ENCODE results near the gene SLC9B2.

DNA sequence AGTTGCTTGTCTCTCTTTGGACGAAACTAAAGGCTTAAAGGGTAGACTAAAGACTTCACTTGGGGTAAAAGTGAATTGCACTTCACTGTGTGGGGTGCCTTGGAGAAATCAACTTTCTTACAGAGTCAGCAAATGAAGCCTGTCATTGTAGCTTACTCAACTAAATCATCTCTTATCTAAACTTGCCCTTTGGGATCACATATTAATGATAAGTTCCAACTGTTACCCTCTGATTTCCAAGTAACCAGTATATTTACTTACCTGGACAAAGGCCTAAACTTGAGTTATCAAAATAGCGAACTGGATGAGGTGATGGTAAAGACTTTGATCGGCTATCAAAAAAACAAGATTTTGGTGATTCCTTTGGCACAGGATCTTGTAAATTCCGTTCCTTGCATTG lies 32.0 kb upstream of the SLC9B2 start:
- no peak for TF ChIP-seq EZH2 (IDR thresholded peaks at IDR 0.05; ENCODE audit: borderline replicate concordance, low read depth, low read length, poor library complexity, severe bottlenecking)
- TF ChIP-seq, protein P1, sequence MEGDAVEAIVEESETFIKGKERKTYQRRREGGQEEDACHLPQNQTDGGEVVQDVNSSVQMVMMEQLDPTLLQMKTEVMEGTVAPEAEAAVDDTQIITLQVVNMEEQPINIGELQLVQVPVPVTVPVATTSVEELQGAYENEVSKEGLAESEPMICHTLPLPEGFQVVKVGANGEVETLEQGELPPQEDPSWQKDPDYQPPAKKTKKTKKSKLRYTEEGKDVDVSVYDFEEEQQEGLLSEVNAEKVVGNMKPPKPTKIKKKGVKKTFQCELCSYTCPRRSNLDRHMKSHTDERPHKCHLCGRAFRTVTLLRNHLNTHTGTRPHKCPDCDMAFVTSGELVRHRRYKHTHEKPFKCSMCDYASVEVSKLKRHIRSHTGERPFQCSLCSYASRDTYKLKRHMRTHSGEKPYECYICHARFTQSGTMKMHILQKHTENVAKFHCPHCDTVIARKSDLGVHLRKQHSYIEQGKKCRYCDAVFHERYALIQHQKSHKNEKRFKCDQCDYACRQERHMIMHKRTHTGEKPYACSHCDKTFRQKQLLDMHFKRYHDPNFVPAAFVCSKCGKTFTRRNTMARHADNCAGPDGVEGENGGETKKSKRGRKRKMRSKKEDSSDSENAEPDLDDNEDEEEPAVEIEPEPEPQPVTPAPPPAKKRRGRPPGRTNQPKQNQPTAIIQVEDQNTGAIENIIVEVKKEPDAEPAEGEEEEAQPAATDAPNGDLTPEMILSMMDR (conservative IDR thresholded peaks at IDR 0.05; ENCODE audit: low read depth, low read length), result no peak
